ENCODE results near the gene MRO. TPM values are rescaled to one million over a fixed set of nuclear protein-coding genes. Genes with fewer than 3 reads are reported as not detected.

The MRO gene
- total and polyA plus RNA-seq, 2 experiments from 2014 or later = not detected

DNA sequence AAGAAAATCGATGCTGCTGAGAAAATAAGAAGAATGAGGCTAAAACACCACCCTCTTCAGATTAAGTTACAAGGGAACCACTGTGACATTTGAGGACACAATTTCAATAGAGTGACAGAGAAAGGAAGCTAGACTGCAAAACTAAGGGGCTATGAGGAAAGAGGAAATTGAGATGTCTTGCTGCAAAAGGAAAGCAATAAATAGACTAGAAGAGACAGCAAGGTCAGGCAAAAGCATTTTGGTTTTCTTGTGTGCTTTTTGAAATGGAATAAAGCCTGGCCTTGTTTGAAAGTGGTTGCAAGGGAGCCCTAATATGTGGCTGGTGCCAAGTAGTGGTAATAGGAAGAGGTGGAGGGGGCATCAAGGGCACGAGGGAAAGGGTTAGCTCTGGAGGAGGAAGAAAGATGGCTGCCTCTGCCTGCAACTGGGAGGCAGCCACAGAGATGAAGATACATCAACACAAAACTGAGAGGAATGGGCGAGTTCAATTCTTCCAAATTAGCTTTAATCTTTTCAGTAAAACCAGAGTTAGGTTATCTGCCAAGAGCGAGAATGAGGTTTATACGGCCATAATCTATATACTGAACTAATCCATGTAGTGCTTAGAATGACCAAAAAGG is 1.2 kb upstream of the MRO start:
- Histone ChIP-seq H3K4me3 (no peak overlapping the region), H3K4me1 (ENCODE audit: low read depth) (peaks cover 9% of the 10 kb centered on the region), H3K9me3 (ENCODE audit: low read depth) (no peaks in the 10 kb centered on the region), H3K27ac (no peak overlapping the region), H3K36me3 (no peaks in the 10 kb centered on the region), H3K27me3 (no peaks in the 10 kb centered on the region)
- DNase-seq (ENCODE audit: low read depth in 1 of 2, low spot score in 1 of 2) = no peak
- TF ChIP-seq, protein P1, sequence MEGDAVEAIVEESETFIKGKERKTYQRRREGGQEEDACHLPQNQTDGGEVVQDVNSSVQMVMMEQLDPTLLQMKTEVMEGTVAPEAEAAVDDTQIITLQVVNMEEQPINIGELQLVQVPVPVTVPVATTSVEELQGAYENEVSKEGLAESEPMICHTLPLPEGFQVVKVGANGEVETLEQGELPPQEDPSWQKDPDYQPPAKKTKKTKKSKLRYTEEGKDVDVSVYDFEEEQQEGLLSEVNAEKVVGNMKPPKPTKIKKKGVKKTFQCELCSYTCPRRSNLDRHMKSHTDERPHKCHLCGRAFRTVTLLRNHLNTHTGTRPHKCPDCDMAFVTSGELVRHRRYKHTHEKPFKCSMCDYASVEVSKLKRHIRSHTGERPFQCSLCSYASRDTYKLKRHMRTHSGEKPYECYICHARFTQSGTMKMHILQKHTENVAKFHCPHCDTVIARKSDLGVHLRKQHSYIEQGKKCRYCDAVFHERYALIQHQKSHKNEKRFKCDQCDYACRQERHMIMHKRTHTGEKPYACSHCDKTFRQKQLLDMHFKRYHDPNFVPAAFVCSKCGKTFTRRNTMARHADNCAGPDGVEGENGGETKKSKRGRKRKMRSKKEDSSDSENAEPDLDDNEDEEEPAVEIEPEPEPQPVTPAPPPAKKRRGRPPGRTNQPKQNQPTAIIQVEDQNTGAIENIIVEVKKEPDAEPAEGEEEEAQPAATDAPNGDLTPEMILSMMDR (IDR thresholded peaks at IDR 0.05; ENCODE audit: low read depth, low read length) = no peak

DNA sequence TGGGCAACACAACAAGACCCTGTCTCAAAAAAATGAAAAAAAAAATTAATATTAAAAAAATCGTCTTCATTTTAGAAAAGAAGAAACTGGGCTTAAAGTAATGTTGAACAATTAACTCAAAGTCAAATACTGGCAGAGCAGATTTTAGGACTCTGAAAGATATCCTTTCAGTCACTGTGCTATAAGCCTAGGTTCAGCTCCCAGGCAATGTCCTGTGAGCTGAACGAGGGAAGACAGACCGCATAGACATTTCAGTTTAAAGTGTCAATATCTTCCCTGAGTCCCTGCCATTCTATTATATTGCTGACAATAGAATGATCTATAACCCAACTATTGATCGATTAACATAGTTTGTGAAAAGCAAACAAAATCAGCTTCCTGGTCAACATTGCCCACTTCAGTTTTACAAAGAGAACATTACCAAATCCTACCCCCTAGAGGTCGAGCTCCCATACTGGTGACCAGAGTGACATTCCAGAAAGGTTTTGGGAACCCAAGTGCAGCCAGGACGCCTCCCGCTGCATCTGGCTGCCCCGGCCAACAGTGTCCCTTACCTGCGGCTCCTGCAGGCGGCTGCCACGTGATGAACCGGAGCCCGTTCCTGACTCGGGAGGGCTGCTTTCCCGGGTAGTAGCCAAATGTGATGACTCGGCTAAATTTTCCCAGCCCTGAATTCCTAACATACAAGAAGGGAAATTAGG is 639 bp downstream of the MRO start:
- Histone ChIP-seq H3K4me3 (peak overlapping the region; percentile 22), H3K36me3 (no peaks in the 10 kb centered on the region), H3K27me3 (no peaks in the 10 kb centered on the region), H3K4me1 (ENCODE audit: low read depth) (peaks cover 4% of the 10 kb centered on the region), H3K27ac (no peak overlapping the region), H3K9me3 (ENCODE audit: low read depth) (no peaks in the 10 kb centered on the region)
- TF ChIP-seq, protein P1 (IDR thresholded peaks at IDR 0.05; ENCODE audit: low read depth, low read length) = no peak
- peak; percentile 49 to 65 for DNase-seq (ENCODE audit: low read depth in 1 of 2, low spot score in 1 of 2)

DNA sequence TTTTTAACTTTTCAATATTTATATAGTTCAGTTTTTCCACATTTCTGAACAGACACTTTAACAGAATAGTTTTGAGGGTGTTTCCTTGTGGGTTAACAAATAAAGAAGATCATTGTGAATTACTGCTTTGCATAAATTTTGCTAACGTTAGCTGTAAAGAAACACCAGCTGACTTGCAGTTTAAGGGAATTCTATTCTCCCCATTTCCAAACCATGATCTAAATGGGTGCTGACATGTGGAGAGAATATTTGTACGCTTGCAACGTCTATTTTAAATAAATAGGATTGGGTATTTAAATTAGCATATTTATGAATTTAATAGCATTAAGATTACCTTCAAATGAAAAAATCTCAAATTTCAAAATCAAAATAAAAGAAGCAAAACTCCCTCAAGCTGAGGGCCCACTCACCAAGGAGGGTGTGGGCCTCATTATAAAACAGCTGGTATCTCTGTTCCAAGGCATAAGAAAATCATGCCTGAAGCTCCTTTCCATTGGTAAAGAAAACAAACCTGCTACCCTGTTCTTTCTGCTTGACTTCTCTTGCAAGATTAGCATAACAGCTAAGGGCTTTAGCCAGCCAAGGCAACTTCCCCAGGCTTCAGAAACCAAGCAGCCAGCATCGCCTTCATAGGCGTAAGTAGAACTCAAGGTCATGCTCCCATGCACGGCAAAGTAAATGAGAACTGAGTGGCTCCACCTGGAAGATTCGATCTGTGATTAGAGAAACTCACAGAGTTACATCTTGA is 3.2 kb downstream of the MRO start:
- Histone ChIP-seq H3K4me1 (ENCODE audit: low read depth) (peaks cover 4% of the 10 kb centered on the region), H3K27me3 (no peaks in the 10 kb centered on the region), H3K27ac (no peak overlapping the region), H3K4me3 (no peak overlapping the region), H3K36me3 (no peaks in the 10 kb centered on the region), H3K9me3 (ENCODE audit: low read depth) (no peaks in the 10 kb centered on the region)
- TF ChIP-seq, protein P1 (IDR thresholded peaks at IDR 0.05; ENCODE audit: low read depth, low read length) = no peak
- no peak for DNase-seq (ENCODE audit: low read depth in 1 of 2, low spot score in 1 of 2)

DNA sequence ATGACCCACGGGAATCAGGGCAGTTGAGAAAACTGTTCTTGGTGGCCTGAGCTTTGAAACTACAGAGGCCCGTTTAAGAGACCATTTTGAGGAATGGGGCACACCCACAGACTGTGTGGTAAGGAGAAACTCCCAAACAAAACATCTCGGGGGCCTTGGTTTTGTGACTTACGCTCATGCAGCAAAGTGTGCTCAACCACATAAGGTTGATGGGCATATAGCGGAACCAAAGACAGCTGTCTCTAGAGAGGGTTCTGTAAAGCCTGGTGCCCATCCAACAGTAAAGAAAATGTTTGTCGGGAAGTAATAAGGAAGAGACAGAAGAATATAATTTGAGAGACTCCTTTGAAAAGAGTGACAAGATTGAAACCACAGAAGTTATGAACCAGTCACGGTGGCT is 5.4 kb downstream of the MRO start:
- Histone ChIP-seq H3K36me3 (no peaks in the 10 kb centered on the region), H3K4me1 (ENCODE audit: low read depth) (no peaks in the 10 kb centered on the region), H3K27ac (no peak overlapping the region), H3K27me3 (no peaks in the 10 kb centered on the region), H3K9me3 (ENCODE audit: low read depth) (no peaks in the 10 kb centered on the region), H3K4me3 (no peak overlapping the region)
- DNase-seq (ENCODE audit: low read depth in 1 of 2, low spot score in 1 of 2) = no peak
- TF ChIP-seq, protein P1 (IDR thresholded peaks at IDR 0.05; ENCODE audit: low read depth, low read length) = no peak

DNA sequence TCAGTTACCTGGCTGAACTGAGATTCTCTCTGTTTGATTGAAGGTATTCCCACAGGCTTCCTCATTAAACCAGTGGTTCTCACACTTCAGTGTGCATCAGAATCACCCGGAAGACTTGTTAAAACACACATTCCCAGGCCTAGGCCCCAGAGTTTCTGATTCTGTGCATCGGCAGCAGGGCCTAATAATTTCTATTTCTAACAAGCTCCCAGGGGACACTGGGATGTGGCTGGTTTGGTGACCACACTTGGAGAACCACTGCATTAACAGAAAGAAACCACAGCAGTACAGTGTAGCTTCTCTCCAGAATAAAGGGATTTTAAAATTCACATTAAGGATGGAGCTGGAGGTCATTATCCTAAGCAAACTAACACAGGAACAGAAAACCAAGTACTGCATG is 6.5 kb downstream of the MRO start:
- Histone ChIP-seq H3K27ac (no peak overlapping the region), H3K36me3 (no peaks in the 10 kb centered on the region), H3K4me3 (no peak overlapping the region), H3K27me3 (no peaks in the 10 kb centered on the region), H3K9me3 (ENCODE audit: low read depth) (no peaks in the 10 kb centered on the region), H3K4me1 (ENCODE audit: low read depth) (no peaks in the 10 kb centered on the region)
- TF ChIP-seq, protein P1 (IDR thresholded peaks at IDR 0.05; ENCODE audit: low read depth, low read length) = no peak
- no peak for DNase-seq (ENCODE audit: low read depth in 1 of 2, low spot score in 1 of 2)
